Naive thymus-derived CD4-positive, alpha-beta T cell (primary cell): ENCODE measurements around the gene RAC3. TPM values are rescaled to one million over a fixed set of nuclear protein-coding genes. Genes with fewer than 3 reads are reported as not detected.

Experiments used
- ATAC-seq: fragments of 150-1000 bp; cut with Tn5 transposase; 2 replicates; pipeline ENCODE4 v1.10.0; 2021; ENCODE audit warnings: mild to moderate bottlenecking, moderate library complexity
- CTCF ChIA-PET: fragments of 350-600 bp; sonication (Branson Sonifier 250); formaldehyde crosslinking; loops from one replicate; lab custom pipeline; 2021; ENCODE audit warnings: antibody characterized with exemption; lab: Charles Lee
- POLR2A ChIA-PET: fragments of 350-600 bp; sonication (Branson Sonifier 250); formaldehyde crosslinking; loops from one replicate; lab custom pipeline; 2021; ENCODE audit warnings: antibody characterized with exemption, inconsistent platforms; lab: Charles Lee
- DNase-seq, 9 donors: peaks; one replicate each; pipeline versions ENCODE4 v3.0.0 to v3.0.0-alpha.2; 2020 to 2022; ENCODE audit warnings: mixed read lengths in 1 of 9
- H3K27ac ChIP-seq: one replicate; pipeline ENCODE4 v1.7.0; 2013; ENCODE audit warnings: mild to moderate bottlenecking, low read depth, low read length, moderate library complexity
- H3K27me3 ChIP-seq, 2 donors: one replicate each; pipeline ENCODE4 v1.7.0; 2013; ENCODE audit warnings: low read length in 2 of 2, mild to moderate bottlenecking in 2 of 2, moderate library complexity in 2 of 2; ENCODE audit not compliant: control insufficient read depth in 2 of 2, insufficient read depth in 2 of 2
- H3K36me3 ChIP-seq, 3 experiments: 1 replicate in 2 of 3; 2 replicates in 1 of 3; pipeline ENCODE4 v1.7.0; 2013; ENCODE audit warnings: low read length in 3 of 3, mild to moderate bottlenecking in 3 of 3, moderate library complexity in 1 of 3; ENCODE audit not compliant: insufficient read depth in 3 of 3, control insufficient read depth in 2 of 3
- H3K4me1 ChIP-seq, 2 donors: one replicate each; pipeline ENCODE4 v1.7.0; 2013; ENCODE audit warnings: low read length in 2 of 2, mild to moderate bottlenecking in 2 of 2, moderate library complexity in 1 of 2; ENCODE audit not compliant: control insufficient read depth in 2 of 2, insufficient read depth in 2 of 2
- H3K4me3 ChIP-seq: 2 replicates; pipeline ENCODE4 v1.7.0; 2013; ENCODE audit warnings: mild to moderate bottlenecking, low read length
- H3K9me3 ChIP-seq, 3 experiments: 1 replicate in 2 of 3; 2 replicates in 1 of 3; pipeline ENCODE4 v1.7.0; 2013; ENCODE audit warnings: low read length in 3 of 3; ENCODE audit not compliant: control insufficient read depth in 2 of 3
- H3K27ac Mint-ChIP-seq, 9 donors: one replicate each; pipeline ENCODE4 v1.8.0; 2020 to 2022; ENCODE audit warnings: mixed read lengths in 9 of 9, mild to moderate bottlenecking in 8 of 9, moderate library complexity in 5 of 9, inconsistent platforms in 2 of 9
- H3K27me3 Mint-ChIP-seq, 5 donors: one replicate each; pipeline ENCODE4 v1.8.0; 2021 to 2022; ENCODE audit warnings: mixed read lengths in 5 of 5, mild to moderate bottlenecking in 1 of 5
- H3K36me3 Mint-ChIP-seq, 5 donors: one replicate each; pipeline ENCODE4 v1.8.0; 2020 to 2022; ENCODE audit warnings: mixed read lengths in 5 of 5, mild to moderate bottlenecking in 3 of 5, inconsistent platforms in 1 of 5
- H3K4me1 Mint-ChIP-seq, 7 donors: one replicate each; pipeline ENCODE4 v1.8.0; 2020 to 2022; ENCODE audit warnings: mixed read lengths in 7 of 7, mild to moderate bottlenecking in 3 of 7, inconsistent platforms in 1 of 7
- H3K4me3 Mint-ChIP-seq, 10 donors: one replicate each; pipeline ENCODE4 v1.8.0; 2020 to 2022; ENCODE audit warnings: mild to moderate bottlenecking in 10 of 10, mixed read lengths in 10 of 10, moderate library complexity in 6 of 10, inconsistent platforms in 2 of 10
- H3K9me3 Mint-ChIP-seq, 11 donors: one replicate each; pipeline ENCODE4 v1.8.0; 2020 to 2022; ENCODE audit warnings: mixed read lengths in 11 of 11, mild to moderate bottlenecking in 4 of 11, inconsistent platforms in 1 of 11, moderate library complexity in 1 of 11
- intact Hi-C, 2 donors: fragments of 100-400 bp; cut with micrococcal nuclease; formaldehyde crosslinking; loops; one replicate each; pipeline ENCODE4 v1.15.1; 2023
- polyA plus RNA-seq, 2 donors: library from polyadenylated mRNA; unstranded; fragments of 300-500 nt; fragmentation: Illumina TruSeq; gene quantifications; one replicate each; pipeline ENCODE4 v1.2.3, GENCODE V29; 2021
- total RNA-seq, 6 experiments: library from RNA in 5 of 6; stranded (reverse) in 5 of 6; gene quantifications; 1 replicate in 5 of 6; 2 replicates in 1 of 6; pipeline ENCODE4 v1.2.3 and lab custom pipeline; 2021 to 2026

Gene RAC3
- total and polyA plus RNA-seq, 7 experiments from 2014 or later = 1.3 to 8.5 (median 2.1) TPM; not detected in 2

DNA sequence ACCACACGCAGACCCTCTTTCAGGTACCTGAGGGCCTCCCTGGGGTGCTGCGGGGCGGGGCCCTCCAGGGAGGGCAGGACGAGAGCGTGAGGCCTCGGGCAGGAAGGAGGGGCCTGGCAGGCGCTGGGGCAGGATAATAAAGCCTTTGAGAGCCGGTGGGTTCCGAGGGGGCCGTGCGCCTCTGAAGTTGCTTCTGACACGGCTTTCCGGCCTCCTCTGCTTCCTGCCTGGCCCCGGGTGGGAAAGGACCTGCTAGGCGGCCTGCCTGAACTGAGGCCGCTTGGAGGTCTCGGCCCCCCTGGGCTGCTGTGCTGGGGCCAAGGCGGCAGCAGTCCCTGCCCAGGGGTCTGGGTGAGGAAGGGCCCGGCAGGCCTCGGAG, 19.2 kb upstream of the RAC3 start:
- Mint-ChIP-seq H3K9me3 (no peaks in the 10 kb centered on the region), H3K4me1 (no peaks in the 10 kb centered on the region), H3K27ac (no peak overlapping the region), H3K27me3 (no peaks in the 10 kb centered on the region), H3K36me3 (no peaks in the 10 kb centered on the region), H3K4me3 (no peak overlapping the region)
- Histone ChIP-seq H3K27me3 (no peaks in the 10 kb centered on the region), H3K36me3 (peaks cover 0 to 13% (median 0%) of the 10 kb centered on the region in 3 experiments), H3K4me3 (no peak overlapping the region), H3K9me3 (no peaks in the 10 kb centered on the region), H3K4me1 (no peaks in the 10 kb centered on the region), H3K27ac (no peak overlapping the region)
- POLR2A ChIA-PET = interaction anchor here (0.9 kb wide), 1 partner anchor 53 kb away, joined by 4 read pairs; no protein-coding TSS in a partner anchor
- ATAC-seq = no peak
- DNase-seq = no peak
- CTCF ChIA-PET = interaction anchor here (0.7 kb wide), 1 partner anchor 23 kb away, joined by 3 read pairs; no protein-coding TSS in a partner anchor
- intact Hi-C loops = no loop called here

GRCh38 chr17:82012640-82013295, 18.7 kb upstream of the RAC3 start:
- Histone ChIP-seq H3K27ac (no peak overlapping the region), H3K36me3 (peaks cover 0 to 18% (median 0%) of the 10 kb centered on the region in 3 experiments), H3K27me3 (no peaks in the 10 kb centered on the region), H3K4me1 (no peaks in the 10 kb centered on the region), H3K4me3 (no peak overlapping the region), H3K9me3 (no peaks in the 10 kb centered on the region)
- Mint-ChIP-seq H3K27me3 (no peaks in the 10 kb centered on the region), H3K9me3 (no peaks in the 10 kb centered on the region), H3K27ac (no peak overlapping the region), H3K36me3 (no peaks in the 10 kb centered on the region), H3K4me3 (no peak overlapping the region), H3K4me1 (no peaks in the 10 kb centered on the region)
- ATAC-seq = no peak
- intact Hi-C loops = no loop called here
- DNase-seq = no peak
- ChIA-PET POLR2A (interaction anchor here (0.9 kb wide), 1 partner anchor 53 kb away, joined by 4 read pairs; no protein-coding TSS in a partner anchor), CTCF (interaction anchor here (0.7 kb wide), 1 partner anchor 22 kb away, joined by 3 read pairs; no protein-coding TSS in a partner anchor)

DNA sequence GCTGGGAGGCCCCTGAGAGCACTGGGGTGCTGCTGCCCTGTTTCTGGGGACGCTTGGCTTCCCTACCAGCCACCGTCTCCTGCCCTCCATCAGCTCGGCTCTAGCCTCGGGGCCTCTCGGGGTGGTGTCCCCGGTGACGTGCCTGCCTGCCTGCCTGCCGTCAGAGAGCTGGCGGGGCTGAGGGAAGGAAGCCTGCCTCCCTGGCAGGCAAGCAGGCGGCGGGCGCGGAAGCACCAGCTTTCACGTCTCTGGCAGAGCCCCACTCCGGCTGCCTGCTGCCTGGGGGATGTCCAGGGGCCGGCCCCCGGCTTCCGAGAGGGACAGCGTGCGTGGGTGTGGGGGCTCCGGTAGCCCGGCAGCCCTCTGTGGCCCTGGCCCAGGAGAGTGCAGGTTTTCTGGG, 18.1 kb upstream of the RAC3 start:
- ATAC-seq = no peak
- no peaks in the 10 kb centered on the region for H3K27me3 ChIP-seq
- H3K36me3 Mint-ChIP-seq = no peaks in the 10 kb centered on the region
- peaks cover 0 to 24% (median 0%) of the 10 kb centered on the region in 3 experiments for H3K36me3 ChIP-seq
- no peaks in the 10 kb centered on the region for H3K27me3 Mint-ChIP-seq
- POLR2A ChIA-PET = no interaction called here
- no peaks in the 10 kb centered on the region for H3K4me1 ChIP-seq
- H3K9me3 ChIP-seq = no peaks in the 10 kb centered on the region
- CTCF ChIA-PET = no interaction called here
- no peaks in the 10 kb centered on the region for H3K9me3 Mint-ChIP-seq
- H3K4me3 Mint-ChIP-seq = no peak overlapping the region
- no peak for DNase-seq
- no peak overlapping the region for H3K4me3 ChIP-seq
- no peaks in the 10 kb centered on the region for H3K4me1 Mint-ChIP-seq
- no peak overlapping the region for H3K27ac Mint-ChIP-seq
- intact Hi-C loops = no loop called here
- no peak overlapping the region for H3K27ac ChIP-seq

GRCh38 chr17:82013772-82014321, 17.6 kb upstream of the RAC3 start:
- Mint-ChIP-seq H3K36me3 (no peaks in the 10 kb centered on the region), H3K9me3 (no peaks in the 10 kb centered on the region), H3K27me3 (no peaks in the 10 kb centered on the region), H3K4me1 (peaks cover 0 to under 1% (median 0%) of the 10 kb centered on the region in 7 donors), H3K4me3 (no peak overlapping the region), H3K27ac (no peak overlapping the region)
- peaks cover 0 to 29% (median 0%) of the 10 kb centered on the region in 3 experiments for H3K36me3 ChIP-seq
- no peaks in the 10 kb centered on the region for H3K27me3 ChIP-seq
- ChIA-PET CTCF (no interaction called here), POLR2A (no interaction called here)
- no peaks in the 10 kb centered on the region for H3K9me3 ChIP-seq
- no peaks in the 10 kb centered on the region for H3K4me1 ChIP-seq
- DNase-seq (no peak), ATAC-seq (no peak)
- no peak overlapping the region for H3K4me3 ChIP-seq
- intact Hi-C loops = no loop called here
- H3K27ac ChIP-seq = no peak overlapping the region

GRCh38 chr17:82014432-82014831, 17.0 kb upstream of the RAC3 start:
- CTCF ChIA-PET = interaction anchor here (2.4 kb wide), 1 partner anchor 55 kb away, joined by 14 read pairs; no protein-coding TSS in a partner anchor
- H3K36me3 Mint-ChIP-seq = no peaks in the 10 kb centered on the region

DNA sequence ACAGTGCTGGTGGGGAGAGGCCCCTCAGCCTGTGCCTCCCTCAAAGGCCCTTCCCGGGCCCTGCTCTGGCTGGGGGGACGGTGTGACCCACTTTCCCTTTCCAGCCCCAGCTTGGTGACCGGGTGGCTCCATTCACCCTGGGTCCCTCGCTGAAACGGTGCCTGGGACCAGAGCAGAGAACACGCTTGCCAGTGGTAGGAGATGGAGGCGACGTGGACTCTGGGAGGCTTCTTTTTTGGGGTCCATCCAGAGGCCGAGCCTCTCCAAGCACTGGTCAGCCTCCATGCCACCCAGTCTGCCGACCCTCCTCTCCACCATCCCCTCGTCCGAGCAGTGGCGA, 16.5 kb upstream of the RAC3 start:
- DNase-seq = no peak
- Histone ChIP-seq H3K27ac (no peak overlapping the region), H3K27me3 (no peaks in the 10 kb centered on the region), H3K4me1 (no peaks in the 10 kb centered on the region), H3K4me3 (no peak overlapping the region), H3K9me3 (no peaks in the 10 kb centered on the region), H3K36me3 (peaks cover 0 to 31% (median 0%) of the 10 kb centered on the region in 3 experiments)
- Mint-ChIP-seq H3K27ac (no peak overlapping the region), H3K9me3 (no peaks in the 10 kb centered on the region), H3K27me3 (no peaks in the 10 kb centered on the region), H3K36me3 (no peaks in the 10 kb centered on the region), H3K4me3 (no peak overlapping the region), H3K4me1 (peaks cover 0 to 3% (median 0%) of the 10 kb centered on the region in 7 donors)
- CTCF ChIA-PET = interaction anchor here (2.4 kb wide), 1 partner anchor 55 kb away, joined by 14 read pairs; no protein-coding TSS in a partner anchor
- intact Hi-C loops = no loop called here
- POLR2A ChIA-PET = no interaction called here
- no peak for ATAC-seq

More at GRCh38 chr17:82014432-82014831, 17.0 kb upstream of the RAC3 start:
- Histone ChIP-seq H3K4me1 (no peaks in the 10 kb centered on the region), H3K36me3 (peaks cover 0 to 31% (median 0%) of the 10 kb centered on the region in 3 experiments), H3K27ac (no peak overlapping the region), H3K9me3 (no peaks in the 10 kb centered on the region), H3K27me3 (no peaks in the 10 kb centered on the region), H3K4me3 (no peak overlapping the region)
- H3K9me3 Mint-ChIP-seq = no peaks in the 10 kb centered on the region
- intact Hi-C loops = no loop called here
- H3K4me3 Mint-ChIP-seq = no peak overlapping the region
- ATAC-seq (no peak), DNase-seq (no peak)
- peaks cover 0 to 2% (median 0%) of the 10 kb centered on the region in 7 donors for H3K4me1 Mint-ChIP-seq
- POLR2A ChIA-PET = no interaction called here
- no peaks in the 10 kb centered on the region for H3K27me3 Mint-ChIP-seq
- no peak overlapping the region for H3K27ac Mint-ChIP-seq
